Liver (tissue), 9 donors: ENCODE data around the gene RFX8. TPM values are rescaled to one million over a fixed set of nuclear protein-coding genes. Genes with fewer than 3 reads are reported as not detected.

Experiments
- DNase-seq: peaks from one replicate; pipeline ENCODE4 v3.0.0-alpha.2; 2017; ENCODE audit warnings: low spot score
- H3K27ac ChIP-seq, 2 donors: one replicate each; pipeline ENCODE4 v1.7.0; 2013; ENCODE audit warnings: inconsistent platforms in 2 of 2, low read length in 2 of 2, control low read depth in 1 of 2, low read depth in 1 of 2, mild to moderate bottlenecking in 1 of 2
- H3K27me3 ChIP-seq, 4 donors: one replicate each; pipeline versions ENCODE4 v1.6.1 to v1.7.0; 2013; ENCODE audit warnings: low read length in 3 of 4, inconsistent platforms in 1 of 4, mild to moderate bottlenecking in 1 of 4, moderate library complexity in 1 of 4; ENCODE audit not compliant: control insufficient read depth in 4 of 4, insufficient read depth in 4 of 4
- H3K36me3 ChIP-seq, 4 donors: one replicate each; pipeline versions ENCODE4 v1.6.1 to v1.7.0; 2013; ENCODE audit warnings: low read length in 3 of 4, mild to moderate bottlenecking in 3 of 4, low read depth in 1 of 4, moderate library complexity in 1 of 4; ENCODE audit not compliant: control insufficient read depth in 4 of 4, insufficient read depth in 3 of 4
- H3K4me1 ChIP-seq, 4 donors: one replicate each; pipeline versions ENCODE4 v1.6.1 to v1.7.0; 2013; ENCODE audit warnings: low read length in 3 of 4, mild to moderate bottlenecking in 3 of 4, moderate library complexity in 1 of 4; ENCODE audit not compliant: control insufficient read depth in 4 of 4, insufficient read depth in 4 of 4
- H3K4me3 ChIP-seq, 3 donors: one replicate each; pipeline versions ENCODE4 v1.6.1 to v1.7.0; 2013; ENCODE audit warnings: low read length in 3 of 3, control low read depth in 1 of 3, low read depth in 1 of 3, mild to moderate bottlenecking in 1 of 3
- H3K9ac ChIP-seq, 2 donors: one replicate each; pipeline ENCODE4 v1.7.0; 2013; ENCODE audit warnings: low read length in 2 of 2, mild to moderate bottlenecking in 2 of 2, moderate library complexity in 2 of 2, control low read depth in 1 of 2, low read depth in 1 of 2
- H3K9me3 ChIP-seq, 4 donors: one replicate each; pipeline versions ENCODE4 v1.6.1 to v1.7.0; 2013; ENCODE audit warnings: low read length in 3 of 4; ENCODE audit not compliant: control insufficient read depth in 4 of 4
- ATF3 ChIP-seq: IDR thresholded peaks from 2 replicates; pipeline ENCODE4 v1.6.1; 2016; ENCODE audit warnings: antibody characterized with exemption
- CTCF ChIP-seq: fragments of 150-350 bp; IDR thresholded peaks from 2 replicates; pipeline ENCODE4 v1.5.1; 2017; ENCODE audit warnings: improper control_type of control experiment, low read depth, low read length; ENCODE audit not compliant: missing input control
- EGR1 ChIP-seq, 2 donors: IDR thresholded peaks; 2 replicates each; pipeline ENCODE4 v1.6.1; 2016 to 2018; ENCODE audit warnings: antibody characterized with exemption in 2 of 2, low read depth in 2 of 2
- FOXA1 ChIP-seq: IDR thresholded peaks from 2 replicates; pipeline ENCODE4 v1.6.1; 2016; ENCODE audit warnings: antibody characterized with exemption
- FOXA2 ChIP-seq: IDR thresholded peaks from 2 replicates; pipeline ENCODE4 v1.6.1; 2016; ENCODE audit warnings: antibody characterized with exemption
- GABPA ChIP-seq, 2 donors: IDR thresholded peaks in 1 of 2; conservative IDR thresholded peaks in 1 of 2; 2 replicates each; pipeline ENCODE4 v1.6.1; 2016; ENCODE audit warnings: antibody characterized with exemption in 2 of 2, mild to moderate bottlenecking in 1 of 2, moderate library complexity in 1 of 2
- HNF4A ChIP-seq, 2 donors: conservative IDR thresholded peaks; 2 replicates each; pipeline ENCODE4 v1.6.1; 2016; ENCODE audit warnings: antibody characterized with exemption in 2 of 2, mild to moderate bottlenecking in 2 of 2
- HNF4G ChIP-seq: IDR thresholded peaks from 2 replicates; pipeline ENCODE4 v1.6.1; 2016; ENCODE audit warnings: antibody characterized with exemption
- JUND ChIP-seq, 2 donors: IDR thresholded peaks; 2 replicates each; pipeline ENCODE4 v1.6.1; 2016; ENCODE audit warnings: antibody characterized with exemption in 2 of 2
- MAX ChIP-seq: IDR thresholded peaks from 2 replicates; pipeline ENCODE4 v1.6.1; 2016; ENCODE audit warnings: antibody characterized with exemption
- NR2F2 ChIP-seq: IDR thresholded peaks from 2 replicates; pipeline ENCODE4 v1.6.1; 2016; ENCODE audit warnings: antibody characterized with exemption
- RAD21 ChIP-seq, 2 donors: IDR thresholded peaks; 2 replicates each; pipeline ENCODE4 v1.6.1; 2016; ENCODE audit warnings: antibody characterized with exemption in 2 of 2, mild to moderate bottlenecking in 2 of 2
- REST ChIP-seq: IDR thresholded peaks from 2 replicates; pipeline ENCODE4 v1.6.1; 2016; ENCODE audit warnings: antibody characterized with exemption, mild to moderate bottlenecking
- RXRA ChIP-seq, 2 donors: IDR thresholded peaks; 2 replicates each; pipeline ENCODE4 v1.6.1; 2017 to 2018; ENCODE audit warnings: antibody characterized with exemption in 2 of 2, mild to moderate bottlenecking in 1 of 2
- SP1 ChIP-seq: IDR thresholded peaks from 2 replicates; pipeline ENCODE4 v1.6.1; 2018; ENCODE audit warnings: antibody characterized with exemption, mild to moderate bottlenecking
- TAF1 ChIP-seq: conservative IDR thresholded peaks from 2 replicates; pipeline ENCODE4 v1.6.1; 2016; ENCODE audit warnings: antibody characterized with exemption, mild to moderate bottlenecking
- YY1 ChIP-seq: IDR thresholded peaks from 2 replicates; pipeline ENCODE4 v1.6.1; 2016; ENCODE audit warnings: antibody characterized with exemption, mild to moderate bottlenecking
- ZBTB33 ChIP-seq: IDR thresholded peaks from 2 replicates; pipeline ENCODE4 v1.6.1; 2016; ENCODE audit warnings: antibody characterized with exemption
- WGBS: extraction: QIAGEN DNeasy Blood & Tissue Kit; methylation state at CpG from one replicate; pipeline ENCODE4 v1.1.7; 2013; 5-methylcytosine and 5-hydroxymethylcytosine counted together
- polyA plus RNA-seq, 2 donors: library from polyadenylated mRNA; stranded (reverse) in 1 of 2; unstranded in 1 of 2; fragments of 200-250 nt in 1 of 2; fragments of >200 nt in 1 of 2; fragmentation: Nextera tagmentation in 1 of 2; extraction: Ambion mirVana in 1 of 2; gene quantifications; one replicate each; pipeline versions ENCODE4 v1.2.1 to v1.2.3, GENCODE V29; 2013 to 2015
- total RNA-seq, 2 donors: library from RNA; depleted of rRNA; stranded (reverse); fragments of >200 nt; gene quantifications; one replicate each; pipeline ENCODE4 v1.2.3, GENCODE V29; 2014
- donor health status: healthy.
- donor health status: healthy.
- donor health status: healthy.
- donor health status: healthy.
- donor health status: healthy.

Gene RFX8
- total and polyA plus RNA-seq, 4 donors, result 0.08 to 0.09 (median 0.09) TPM; not detected in 1

GRCh38 chr2:101410114-101410513, 64.8 kb downstream of the RFX8 start:
- Histone ChIP-seq H3K9me3 (no peaks in the 10 kb centered on the region), H3K4me3 (no peak overlapping the region), H3K4me1 (no peaks in the 10 kb centered on the region), H3K36me3 (no peaks in the 10 kb centered on the region), H3K27ac (no peak overlapping the region), H3K9ac (no peak overlapping the region), H3K27me3 (no peaks in the 10 kb centered on the region)
- no peak for DNase-seq
- WGBS, result 89% methylated on average over 5 of the region's 5 CpGs
- no peak for TF ChIP-seq HNF4G
- no peak for TF ChIP-seq TAF1
- TF ChIP-seq RAD21 (IDR thresholded peaks at IDR 0.05), result no peak
- TF ChIP-seq NR2F2, result no peak
- TF ChIP-seq HNF4A (conservative IDR thresholded peaks at IDR 0.05), result no peak
- no peak for TF ChIP-seq FOXA2
- TF ChIP-seq SP1, result no peak
- TF ChIP-seq RXRA (IDR thresholded peaks at IDR 0.05), result no peak
- no peak for TF ChIP-seq YY1
- no peak for TF ChIP-seq MAX
- TF ChIP-seq ATF3, result no peak
- no peak for TF ChIP-seq JUND (IDR thresholded peaks at IDR 0.05)
- TF ChIP-seq GABPA (IDR thresholded peaks at IDR 0.05 in 1 of 2, conservative IDR thresholded peaks at IDR 0.05 in 1 of 2), result no peak
- TF ChIP-seq CTCF, result no peak
- no peak for TF ChIP-seq EGR1 (IDR thresholded peaks at IDR 0.05; ENCODE audit: low read depth in 2 of 2)
- no peak for TF ChIP-seq ZBTB33

GRCh38 chr2:101409699-101410098, 65.2 kb downstream of the RFX8 start:
- TF ChIP-seq CTCF, result no peak
- no peak for TF ChIP-seq HNF4G
- no peak for TF ChIP-seq REST
- no peak for TF ChIP-seq HNF4A (conservative IDR thresholded peaks at IDR 0.05)
- no peak for TF ChIP-seq ATF3
- TF ChIP-seq FOXA1, result no peak
- no peak for TF ChIP-seq NR2F2
- no peak for TF ChIP-seq YY1
- TF ChIP-seq TAF1, result no peak
- TF ChIP-seq GABPA (IDR thresholded peaks at IDR 0.05 in 1 of 2, conservative IDR thresholded peaks at IDR 0.05 in 1 of 2), result no peak
- TF ChIP-seq MAX, result no peak
- TF ChIP-seq ZBTB33, result no peak
- TF ChIP-seq FOXA2, result no peak
- TF ChIP-seq JUND (IDR thresholded peaks at IDR 0.05), result no peak
- no peak for TF ChIP-seq RXRA (IDR thresholded peaks at IDR 0.05)
- TF ChIP-seq EGR1 (IDR thresholded peaks at IDR 0.05; ENCODE audit: low read depth in 2 of 2), result no peak
- no peak for TF ChIP-seq RAD21 (IDR thresholded peaks at IDR 0.05)
- TF ChIP-seq SP1, result no peak
- H3K36me3 ChIP-seq, result no peaks in the 10 kb centered on the region
- no peaks in the 10 kb centered on the region for H3K9me3 ChIP-seq
- H3K27ac ChIP-seq, result no peak overlapping the region
- no peak overlapping the region for H3K4me3 ChIP-seq
- no peak for DNase-seq
- no peak overlapping the region for H3K9ac ChIP-seq
- H3K27me3 ChIP-seq, result no peaks in the 10 kb centered on the region
- WGBS, result 90% methylated on average over 5 of the region's 5 CpGs
- H3K4me1 ChIP-seq, result no peaks in the 10 kb centered on the region
